Activated T-helper 17 cell treated with anti-CD3 and anti-CD28 coated beads, Interleukin-2, amount 50 U/mL, for 72 hours (primary cell): ENCODE data around the gene FASN. TPM values are rescaled to one million over a fixed set of nuclear protein-coding genes. Genes with fewer than 3 reads are reported as not detected.

Source experiments
- ATAC-seq: fragments of 150-1000 bp; cut with Tn5 transposase; replicated peaks from 2 replicates; pipeline ENCODE4 v1.10.0; 2021; ENCODE audit warnings: mild to moderate bottlenecking, moderate library complexity
- H3K27ac Mint-ChIP-seq: one replicate; pipeline ENCODE4 v1.8.0; 2022; ENCODE audit warnings: mixed read lengths
- H3K27me3 Mint-ChIP-seq: one replicate; pipeline ENCODE4 v1.8.0; 2022; ENCODE audit warnings: mixed read lengths
- H3K36me3 Mint-ChIP-seq: one replicate; pipeline ENCODE4 v1.8.0; 2022; ENCODE audit warnings: low read depth, mild to moderate bottlenecking, mixed read lengths
- H3K4me1 Mint-ChIP-seq: one replicate; pipeline ENCODE4 v1.8.0; 2022; ENCODE audit warnings: mixed read lengths
- H3K4me3 Mint-ChIP-seq: one replicate; pipeline ENCODE4 v1.8.0; 2022; ENCODE audit warnings: mild to moderate bottlenecking, mixed read lengths
- H3K9me3 Mint-ChIP-seq: one replicate; pipeline ENCODE4 v1.8.0; 2022; ENCODE audit warnings: mixed read lengths
- total RNA-seq, 2 donors: library from RNA; stranded (reverse); gene quantifications; one replicate each; pipeline ENCODE4 v1.2.3, GENCODE V29; 2022

Gene FASN
- total RNA-seq, 2 donors from 2014 or later: 109 to 242 TPM

- Mint-ChIP-seq H3K27me3 (no peaks in the 10 kb centered on the region), H3K9me3 (no peaks in the 10 kb centered on the region), H3K4me3 (no peak overlapping the region), H3K36me3 (peaks cover 18% of the 10 kb centered on the region), H3K4me1 (no peaks in the 10 kb centered on the region), H3K27ac (no peak overlapping the region)
- no peak for ATAC-seq
These were observed 41.9 kb downstream of the FASN start for GRCh38 chr17:82055965-82056728.

- Mint-ChIP-seq H3K4me1 (no peaks in the 10 kb centered on the region), H3K4me3 (no peak overlapping the region)
These were observed 42.7 kb downstream of the FASN start for GRCh38 chr17:82055023-82055964.

GRCh38 chr17:82054351-82055022 lies 43.5 kb downstream of the FASN start:
- Mint-ChIP-seq H3K27me3 (no peaks in the 10 kb centered on the region), H3K4me1 (no peaks in the 10 kb centered on the region), H3K4me3 (no peak overlapping the region), H3K36me3 (peaks cover 18% of the 10 kb centered on the region), H3K9me3 (no peaks in the 10 kb centered on the region), H3K27ac (no peak overlapping the region)
- ATAC-seq: no peak

More at GRCh38 chr17:82055023-82055964, 42.7 kb downstream of the FASN start:
- H3K27ac Mint-ChIP-seq: no peak overlapping the region
- no peaks in the 10 kb centered on the region for H3K9me3 Mint-ChIP-seq
- H3K27me3 Mint-ChIP-seq: no peaks in the 10 kb centered on the region
- peaks cover 22% of the 10 kb centered on the region for H3K36me3 Mint-ChIP-seq
- ATAC-seq: no peak

DNA sequence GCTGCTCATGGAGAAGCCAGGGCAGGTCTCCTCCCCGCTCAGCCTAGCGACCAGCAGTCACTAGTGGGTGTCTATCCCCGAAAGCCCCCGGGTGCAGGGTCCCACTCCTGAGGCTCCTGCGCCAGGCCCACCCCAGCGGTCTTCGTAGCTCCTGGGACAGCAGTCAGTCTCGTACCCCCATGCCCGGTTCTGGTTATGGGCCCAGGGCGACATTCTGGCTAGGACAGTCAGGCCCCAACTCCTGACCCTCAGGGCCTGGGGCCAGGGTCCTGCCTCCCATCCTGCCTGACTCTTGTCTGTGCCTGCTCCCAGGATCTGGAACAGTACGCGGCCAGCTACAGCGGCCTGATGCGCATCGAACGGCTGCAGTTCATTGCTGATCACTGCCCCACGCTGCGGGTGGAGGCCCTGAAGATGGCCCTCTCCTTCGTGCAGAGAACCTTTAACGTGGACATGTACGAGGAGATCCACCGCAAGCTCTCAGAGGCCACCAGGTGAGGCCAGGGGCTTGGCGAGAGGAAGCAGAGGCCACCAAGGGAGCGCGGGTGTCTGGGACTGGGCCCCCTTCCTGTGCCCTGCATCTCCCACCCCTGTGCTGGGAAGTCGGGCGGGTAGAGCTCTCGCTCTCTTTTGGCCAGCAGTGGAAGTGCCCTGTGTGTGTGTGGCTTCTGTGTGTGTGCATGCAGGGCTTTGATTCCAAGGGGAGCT lies 44.3 kb downstream of the FASN start:
- Mint-ChIP-seq H3K27ac (no peak overlapping the region), H3K36me3 (peaks cover 18% of the 10 kb centered on the region), H3K27me3 (no peaks in the 10 kb centered on the region)

DNA sequence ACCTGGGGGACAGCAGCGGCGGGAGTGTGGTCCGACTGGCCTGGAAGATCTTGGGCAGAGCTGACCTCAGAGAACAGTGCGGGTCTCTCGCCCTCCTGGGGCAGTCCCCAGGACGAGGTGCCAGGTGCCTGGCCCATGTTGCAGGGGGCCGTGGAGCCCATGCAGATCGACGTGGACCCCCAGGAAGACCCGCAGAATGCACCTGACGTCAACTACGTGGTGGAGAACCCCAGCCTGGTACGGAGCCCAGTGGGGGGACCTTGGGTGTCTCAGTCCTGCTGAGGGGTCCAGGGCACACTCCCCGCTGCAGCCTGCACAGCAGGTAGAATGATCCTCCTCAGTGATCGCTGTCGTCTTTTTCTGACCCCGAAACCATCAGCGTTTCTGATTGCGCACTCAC lies 44.9 kb downstream of the FASN start:
- no peak for ATAC-seq
- Mint-ChIP-seq H3K36me3 (peaks cover 17% of the 10 kb centered on the region), H3K27ac (no peak overlapping the region)

More for the DNA sequence above, 44.3 kb downstream of the FASN start:
- Mint-ChIP-seq H3K4me3 (peak overlapping the region; percentile 61), H3K4me1 (no peaks in the 10 kb centered on the region), H3K9me3 (no peaks in the 10 kb centered on the region)
- no peak for ATAC-seq

DNA sequence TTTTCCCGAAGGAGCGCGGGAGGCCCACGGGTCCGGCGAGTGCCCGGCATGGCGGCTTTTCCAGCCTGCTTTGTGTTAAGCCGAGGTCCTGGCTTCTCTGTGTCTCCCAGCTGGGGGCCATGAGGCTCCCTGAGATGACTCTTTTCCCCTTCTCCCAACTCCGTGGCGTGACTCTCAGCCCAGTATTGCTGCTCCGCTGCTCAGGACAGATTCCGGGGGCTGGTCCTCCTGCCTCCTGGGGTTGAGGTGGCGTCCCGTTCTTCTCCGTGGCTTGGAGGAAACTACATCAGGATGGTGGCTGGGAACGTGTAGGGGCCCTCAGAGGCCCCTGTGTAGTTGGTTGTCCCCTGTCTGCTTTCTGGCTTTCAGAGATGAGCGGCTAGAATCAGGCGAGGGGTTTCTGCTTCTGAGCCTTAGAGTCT lies 45.4 kb downstream of the FASN start:
- H3K9me3 Mint-ChIP-seq: no peaks in the 10 kb centered on the region
- H3K36me3 Mint-ChIP-seq: peaks cover 15% of the 10 kb centered on the region
- H3K4me3 Mint-ChIP-seq: peak overlapping the region; percentile 61
- ATAC-seq: no peak
- no peaks in the 10 kb centered on the region for H3K4me1 Mint-ChIP-seq
- H3K27me3 Mint-ChIP-seq: no peaks in the 10 kb centered on the region
- H3K27ac Mint-ChIP-seq: no peak overlapping the region

More for the DNA sequence above, 44.9 kb downstream of the FASN start:
- no peaks in the 10 kb centered on the region for H3K9me3 Mint-ChIP-seq
- H3K4me1 Mint-ChIP-seq: no peaks in the 10 kb centered on the region
- no peaks in the 10 kb centered on the region for H3K27me3 Mint-ChIP-seq
- H3K4me3 Mint-ChIP-seq: peak overlapping the region; percentile 61

DNA sequence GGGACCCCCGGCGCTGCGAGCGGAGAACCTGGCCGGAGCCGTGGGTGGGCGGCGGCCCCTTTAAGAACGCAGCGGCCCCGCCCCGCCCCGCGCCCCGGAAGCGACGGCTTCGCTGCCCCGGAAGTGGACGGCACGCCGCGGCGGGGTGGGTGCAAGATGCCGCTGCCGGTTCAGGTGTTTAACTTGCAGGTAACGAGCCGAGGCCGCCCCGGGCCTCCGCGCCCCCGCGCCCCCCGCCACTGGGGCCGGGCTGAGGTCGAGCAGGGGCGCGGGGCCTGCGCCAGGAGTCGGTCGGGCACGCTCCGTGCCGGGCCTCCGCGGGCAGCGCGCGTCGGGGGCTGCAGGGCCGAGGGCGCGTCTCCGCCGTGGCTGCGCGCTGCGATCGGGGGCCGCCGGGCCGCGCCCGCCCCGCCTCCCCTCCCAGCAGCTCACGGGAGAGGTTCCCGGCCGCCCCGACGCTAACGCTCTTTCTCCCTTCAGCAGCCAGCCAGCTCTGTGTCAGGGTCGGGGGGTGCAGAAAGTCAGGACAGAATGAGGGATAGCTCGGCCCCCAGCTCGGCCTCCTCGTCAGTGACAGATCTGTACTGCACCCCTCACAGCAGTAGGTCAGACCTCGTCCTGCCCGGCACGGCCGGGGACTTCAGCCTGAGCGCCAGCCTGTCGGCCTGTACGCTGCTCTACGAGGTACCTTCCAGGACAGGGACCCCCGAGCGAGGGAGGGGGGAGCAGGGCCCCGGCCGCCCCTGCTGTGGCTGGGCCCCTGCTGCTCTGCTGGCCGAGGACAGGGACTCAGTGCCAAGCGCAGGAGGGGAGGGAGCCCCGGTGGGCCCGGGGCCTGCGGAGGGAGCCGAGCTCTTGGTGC lies 46.0 kb downstream of the FASN start, which contains the start of the genes GPS1 and RFNG:
Gene GPS1 (plus strand): TSS at position 123 of the 862 bp plus-strand sequence. CDS start 34 bp downstream, at position 157.
Gene RFNG (minus strand): TSS at position 36 of the 862 bp plus-strand sequence. CDS start 45 bp downstream, outside the sequence.
- Mint-ChIP-seq H3K4me1 (no peaks in the 10 kb centered on the region), H3K9me3 (no peaks in the 10 kb centered on the region), H3K36me3 (peaks cover 17% of the 10 kb centered on the region), H3K27me3 (no peaks in the 10 kb centered on the region), H3K27ac (peak within 1 kb of the TSS; percentile 84), H3K4me3 (peak within 1 kb of the TSS; percentile 87)
- ATAC-seq: peak; percentile 94

- Mint-ChIP-seq H3K36me3 (peaks cover 17% of the 10 kb centered on the region), H3K4me1 (no peaks in the 10 kb centered on the region), H3K27ac (peak overlapping the region; percentile 84), H3K9me3 (no peaks in the 10 kb centered on the region), H3K27me3 (no peaks in the 10 kb centered on the region), H3K4me3 (peak overlapping the region; percentile 87)
- ATAC-seq: peak; percentile 24
These were observed 47.0 kb downstream of the FASN start for GRCh38 chr17:82050761-82051641.

DNA sequence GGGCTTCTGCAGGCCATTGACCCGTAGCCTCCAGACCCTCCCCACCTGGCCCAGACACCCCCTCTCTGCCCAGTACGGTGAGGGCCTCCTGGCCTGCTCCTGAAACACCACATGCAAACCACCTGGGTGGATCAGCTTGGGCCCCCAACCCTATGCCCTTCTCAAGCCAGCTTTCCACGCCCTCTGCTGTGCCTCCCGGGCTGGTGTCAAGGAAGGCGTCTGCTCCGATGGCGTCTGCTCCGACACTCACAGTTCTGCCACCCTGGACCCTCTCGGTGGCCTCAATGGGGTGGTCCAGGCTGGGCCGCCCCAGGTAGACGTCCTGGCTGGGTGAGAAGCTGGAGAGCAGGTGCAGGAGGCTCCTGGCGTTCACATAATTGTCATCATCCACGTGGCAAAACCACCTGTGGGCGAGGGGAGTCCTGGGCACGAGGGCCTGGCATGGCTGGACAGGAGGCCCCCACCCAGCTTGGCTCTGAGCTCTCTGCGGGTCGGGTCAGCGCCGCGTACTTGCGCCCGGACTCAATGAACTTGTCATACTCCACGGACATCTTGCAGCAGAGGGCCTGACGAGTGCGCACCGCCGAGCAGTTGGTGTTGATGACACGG lies 47.8 kb downstream of the FASN start:
- Mint-ChIP-seq H3K4me1 (no peaks in the 10 kb centered on the region), H3K4me3 (peak overlapping the region; percentile 87), H3K27ac (peak overlapping the region; percentile 84), H3K27me3 (no peaks in the 10 kb centered on the region), H3K36me3 (peaks cover 16% of the 10 kb centered on the region), H3K9me3 (no peaks in the 10 kb centered on the region)
- ATAC-seq: no peak

- Mint-ChIP-seq H3K4me1 (no peaks in the 10 kb centered on the region), H3K4me3 (no peak overlapping the region), H3K36me3 (peaks cover 11% of the 10 kb centered on the region), H3K9me3 (no peaks in the 10 kb centered on the region), H3K27ac (no peak overlapping the region), H3K27me3 (no peaks in the 10 kb centered on the region)
- no peak for ATAC-seq
These were observed 48.5 kb downstream of the FASN start for GRCh38 chr17:82049521-82049971.

DNA sequence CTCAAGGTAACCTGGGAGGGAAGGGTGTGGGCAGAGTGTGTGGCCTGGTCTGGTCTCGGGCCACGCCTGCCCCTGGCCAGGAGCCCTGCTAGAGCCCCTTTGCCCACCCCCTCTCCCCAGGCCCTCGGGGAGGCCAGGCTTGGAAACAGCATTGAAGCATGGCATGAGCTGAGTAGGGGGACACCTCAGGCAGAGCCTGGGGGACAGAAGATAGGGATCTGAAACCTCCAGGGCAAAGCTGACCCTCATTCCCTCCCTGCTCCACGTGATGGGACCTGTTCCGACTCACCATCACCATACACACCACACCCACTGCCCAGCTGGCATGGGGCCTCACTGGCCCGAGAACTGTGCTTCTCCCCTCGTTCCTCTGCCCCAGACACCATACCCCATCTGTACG lies 48.9 kb downstream of the FASN start:
- H3K4me3 Mint-ChIP-seq: no peak overlapping the region
- no peaks in the 10 kb centered on the region for H3K4me1 Mint-ChIP-seq
- H3K27ac Mint-ChIP-seq: no peak overlapping the region
- H3K27me3 Mint-ChIP-seq: no peaks in the 10 kb centered on the region
- no peak for ATAC-seq
- H3K9me3 Mint-ChIP-seq: no peaks in the 10 kb centered on the region
- H3K36me3 Mint-ChIP-seq: peaks cover 11% of the 10 kb centered on the region

DNA sequence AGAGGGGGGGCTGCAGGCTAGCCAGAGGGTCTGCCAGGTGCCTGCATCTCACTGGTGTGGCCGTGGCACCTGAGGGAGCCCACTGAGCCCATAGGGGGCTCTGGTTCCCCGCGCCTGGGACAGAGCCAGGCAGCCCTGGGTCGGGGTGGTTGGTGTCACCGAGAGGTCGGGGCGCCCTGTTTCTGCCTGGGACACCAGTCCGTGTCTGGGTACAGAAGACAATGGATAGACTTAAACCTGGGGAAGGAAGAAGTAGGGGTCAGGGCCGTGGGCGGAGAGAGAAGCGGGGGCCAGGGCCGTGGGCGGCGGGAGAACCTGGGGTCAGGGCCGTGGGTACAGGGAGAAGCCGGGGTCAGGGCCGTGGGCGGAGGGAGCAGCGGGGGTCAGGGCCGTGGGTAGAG lies 49.5 kb downstream of the FASN start:
- Mint-ChIP-seq H3K27ac (no peak overlapping the region), H3K4me3 (no peak overlapping the region), H3K9me3 (no peaks in the 10 kb centered on the region), H3K27me3 (no peaks in the 10 kb centered on the region), H3K4me1 (no peaks in the 10 kb centered on the region), H3K36me3 (peaks cover 11% of the 10 kb centered on the region)
- no peak for ATAC-seq
